Right cardiac atrium (tissue), 5 donors: ENCODE data around the gene SKAP2. TPM values are rescaled to one million over a fixed set of nuclear protein-coding genes. Genes with fewer than 3 reads are reported as not detected.
A peak's percentile ranks its signal among the peaks of the same experiment; 100 is the strongest.

ENCODE experiments used
- ATAC-seq, 2 donors: fragments of 200-7000 bp; cut with Tn5 transposase; one replicate each; pipeline versions ENCODE4 v1.8.0 to v1.9.1; 2020; ENCODE audit warnings: moderate library complexity in 2 of 2, mild to moderate bottlenecking in 1 of 2
- DNase-seq, 3 donors: peaks; one replicate each; pipeline ENCODE4 v3.0.0-alpha.2; 2020
- H3K27ac ChIP-seq: one replicate; pipeline ENCODE4 v1.5.1; 2013; ENCODE audit warnings: mild to moderate bottlenecking, low read length, control low read depth, moderate library complexity
- H3K27me3 ChIP-seq: one replicate; pipeline ENCODE4 v1.6.1; 2013; ENCODE audit not compliant: control insufficient read depth, insufficient read depth
- H3K4me1 ChIP-seq: one replicate; pipeline ENCODE4 v1.6.1; 2013; ENCODE audit warnings: low read length; ENCODE audit not compliant: control insufficient read depth, insufficient read depth
- H3K4me3 ChIP-seq: one replicate; pipeline ENCODE4 v1.5.1; 2013; ENCODE audit warnings: low read length, control low read depth
- H3K9me3 ChIP-seq: one replicate; pipeline ENCODE4 v1.6.1; 2013; ENCODE audit warnings: low read length; ENCODE audit not compliant: control insufficient read depth
- WGBS: extraction: QIAGEN DNeasy Blood & Tissue Kit; methylation state at CpG from one replicate; pipeline ENCODE4 v1.1.7; 2013; 5-methylcytosine and 5-hydroxymethylcytosine counted together
- intact Hi-C, 4 donors: fragments of 100-400 bp; cut with DNase I; formaldehyde crosslinking; loops; one replicate each; pipeline versions ENCODE4 v1.11.0 to v1.14.0; 2022 to 2023
- polyA plus RNA-seq: library from polyadenylated mRNA; stranded (reverse); fragments of 200-250 nt; gene quantifications from one replicate; pipeline ENCODE4 v1.2.3, GENCODE V29; 2013
- total RNA-seq, 4 donors: library from RNA; stranded (reverse); fragmentation: NEBNext Ultra II Directional; extraction: Animal tissue kit (Norgen Biotek cat#: 25700); gene quantifications; one replicate each; pipeline ENCODE4 v1.2.1, GENCODE V29; 2021
- donor health status: healthy with polysubstance abuse.
- donor health status: DM: no; HTN: yes; CAD: no.
- donor health status: DM: no; HTN: no; CAD: no.
- donor health status: DM: no; HTN: yes; CAD: no; lungs with severe emphysema.
- donor health status: DM: yes; HTN: yes; CAD: no.

SKAP2 gene
- total and polyA plus RNA-seq, 5 donors = 5.5 to 13.9 (median 10.7) TPM

DNA sequence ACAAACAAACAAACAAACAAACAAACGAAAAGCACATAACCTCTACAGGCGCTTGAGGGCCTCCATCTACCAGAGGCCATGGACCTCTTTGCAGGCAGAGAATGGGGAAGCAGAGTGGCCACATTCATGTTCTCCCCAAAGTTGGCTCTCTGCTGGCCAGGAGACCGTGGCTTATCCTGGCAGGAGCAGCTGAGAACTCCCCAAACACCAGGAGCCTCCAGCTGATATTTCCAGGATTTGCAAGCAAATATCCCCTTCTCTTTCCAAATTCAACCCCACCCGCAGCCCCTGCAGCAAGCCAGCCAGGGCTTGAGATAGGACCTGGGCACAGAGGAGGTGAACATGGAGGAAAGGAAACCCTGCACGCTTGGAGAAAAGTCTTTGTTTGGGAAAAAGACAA, 240.0 kb downstream of the SKAP2 start:
- intact Hi-C loops = no loop called here
- 71% methylated on average over 5 of the region's 5 CpGs for WGBS
- no peak for DNase-seq
- no peak for ATAC-seq
- Histone ChIP-seq H3K27me3 (no peaks in the 10 kb centered on the region), H3K4me1 (no peaks in the 10 kb centered on the region), H3K27ac (no peak overlapping the region), H3K9me3 (no peaks in the 10 kb centered on the region), H3K4me3 (no peak overlapping the region)

DNA sequence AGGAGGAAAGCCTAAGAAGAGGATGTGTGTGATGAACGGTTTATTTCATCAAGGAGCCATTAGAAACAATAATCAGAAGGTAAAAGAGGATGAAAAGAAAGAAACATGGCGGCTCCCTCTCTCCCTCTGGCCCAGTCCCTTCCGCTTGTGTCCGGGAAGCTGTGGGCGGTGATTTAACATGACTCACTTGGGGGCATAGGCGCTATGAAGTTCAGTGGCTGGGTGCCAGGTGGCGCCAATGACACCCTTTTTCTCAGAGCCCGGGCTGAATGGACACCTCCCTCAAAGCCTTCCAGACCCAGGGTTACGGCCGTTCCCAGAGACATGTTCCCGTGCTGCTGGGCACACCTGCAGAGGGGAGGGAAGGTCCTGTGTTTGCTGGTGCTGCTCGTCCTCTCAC, 244.0 kb downstream of the SKAP2 start:
- H3K9me3 ChIP-seq = no peaks in the 10 kb centered on the region
- peak in 1 of 3 donors; percentile 27 for DNase-seq
- no peaks in the 10 kb centered on the region for H3K4me1 ChIP-seq
- 76% methylated on average over 12 of the region's 12 CpGs for WGBS
- H3K27ac ChIP-seq = no peak overlapping the region
- ATAC-seq = no peak
- no peak overlapping the region for H3K4me3 ChIP-seq
- intact Hi-C loops = no loop called here
- H3K27me3 ChIP-seq = no peaks in the 10 kb centered on the region

GRCh38 chr7:26619348-26619984, 244.9 kb downstream of the SKAP2 start:
- intact Hi-C loops = no loop called here
- DNase-seq = no peak
- Histone ChIP-seq H3K27me3 (no peaks in the 10 kb centered on the region), H3K4me3 (no peak overlapping the region), H3K27ac (no peak overlapping the region), H3K4me1 (no peaks in the 10 kb centered on the region), H3K9me3 (no peaks in the 10 kb centered on the region)
- ATAC-seq = no peak
- WGBS = 94% methylated on average over 4 of the region's 4 CpGs

DNA sequence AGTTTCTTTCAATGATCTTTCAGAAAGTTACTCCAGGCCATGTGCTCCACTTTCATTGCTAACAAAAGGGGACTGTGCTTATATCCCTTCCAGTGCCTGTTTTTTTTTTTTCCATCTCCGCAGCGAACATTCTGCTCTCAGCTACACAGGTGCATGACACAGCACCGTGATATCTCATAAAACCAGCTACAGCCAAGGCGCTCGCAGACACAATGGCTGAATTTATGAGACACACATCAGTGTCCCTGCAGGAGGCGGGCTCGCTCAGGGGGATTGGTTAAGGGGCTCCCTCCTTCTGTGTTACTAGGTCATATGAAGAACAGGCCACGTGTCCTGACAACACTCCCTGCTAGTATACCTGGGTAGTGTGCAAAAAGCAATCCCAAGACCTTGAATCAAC, 245.5 kb downstream of the SKAP2 start:
- H3K4me3 ChIP-seq = no peak overlapping the region
- peaks cover 1% of the 10 kb centered on the region for H3K4me1 ChIP-seq
- DNase-seq (peak in 1 of 3 donors; percentile 30), ATAC-seq (no peak)
- no peak overlapping the region for H3K27ac ChIP-seq
- H3K9me3 ChIP-seq = no peaks in the 10 kb centered on the region
- intact Hi-C loops = no loop called here
- H3K27me3 ChIP-seq = no peaks in the 10 kb centered on the region
- 86% methylated on average over 8 of the region's 8 CpGs for WGBS

GRCh38 chr7:26618449-26618848, 245.9 kb downstream of the SKAP2 start:
- WGBS = 64% methylated on average over 12 of the region's 12 CpGs
- peaks cover 4% of the 10 kb centered on the region for H3K4me1 ChIP-seq
- intact Hi-C loops = no loop called here
- no peak for ATAC-seq
- no peak overlapping the region for H3K27ac ChIP-seq
- no peaks in the 10 kb centered on the region for H3K27me3 ChIP-seq
- H3K4me3 ChIP-seq = no peak overlapping the region
- no peaks in the 10 kb centered on the region for H3K9me3 ChIP-seq
- DNase-seq = no peak

Other genes with a start within 250 kb of the SKAP2 start
- under 1 TPM in 2 of 4 donors, not detected in 2; 0.15 to 0.29 TPM for gene HOXA1, start 231.4 kb upstream of the SKAP2 start, total RNA-seq
- gene HOXA1, start 231.4 kb upstream of the SKAP2 start, polyA plus RNA-seq = 0.14 TPM
- under 1 TPM in 3 of 4 donors, not detected in 1; 0.12 to 0.60 (median 0.37) TPM for gene HOXA2, start 238.1 kb upstream of the SKAP2 start, total RNA-seq
- gene HOXA2, start 238.1 kb upstream of the SKAP2 start, polyA plus RNA-seq = 0.36 TPM